Small intestine (tissue), 7 donors: ENCODE data around the gene PRELID3B. TPM values are rescaled to one million over a fixed set of nuclear protein-coding genes. Genes with fewer than 3 reads are reported as not detected.

Experiments
- DNase-seq, 2 donors: peaks; one replicate each; pipeline versions ENCODE4 v3.0.0 to v3.0.0-alpha.2; 2013
- FAIRE-seq: peaks from 2 replicates; lab custom pipeline; 2012; peaks lifted over from hg19 to GRCh38; lab: Jason Lieb, UNC
- H3K27ac ChIP-seq, 3 donors: one replicate each; pipeline ENCODE4 v1.5.1; 2013; ENCODE audit warnings: low read length in 2 of 3, mild to moderate bottlenecking in 2 of 3, control low read depth in 1 of 3, inconsistent platforms in 1 of 3, low read depth in 1 of 3, moderate library complexity in 1 of 3
- H3K27me3 ChIP-seq, 3 donors: one replicate each; pipeline ENCODE4 v1.6.1; 2013; ENCODE audit warnings: low read length in 3 of 3, inconsistent platforms in 1 of 3; ENCODE audit not compliant: control insufficient read depth in 3 of 3, insufficient read depth in 3 of 3
- H3K36me3 ChIP-seq, 3 donors: one replicate each; pipeline ENCODE4 v1.6.1; 2013; ENCODE audit warnings: low read length in 3 of 3, inconsistent platforms in 1 of 3, low read depth in 1 of 3, mild to moderate bottlenecking in 1 of 3, moderate library complexity in 1 of 3; ENCODE audit not compliant: control insufficient read depth in 3 of 3, insufficient read depth in 2 of 3
- H3K4me1 ChIP-seq, 3 donors: one replicate each; pipeline ENCODE4 v1.6.1; 2013; ENCODE audit warnings: low read length in 2 of 3, inconsistent platforms in 1 of 3, low read depth in 1 of 3, mild to moderate bottlenecking in 1 of 3, moderate library complexity in 1 of 3; ENCODE audit not compliant: control insufficient read depth in 3 of 3, insufficient read depth in 2 of 3
- H3K4me3 ChIP-seq, 3 donors: one replicate each; pipeline ENCODE4 v1.5.1; 2013; ENCODE audit warnings: low read length in 3 of 3, control low read depth in 1 of 3, inconsistent platforms in 1 of 3, low read depth in 1 of 3, mild to moderate bottlenecking in 1 of 3, moderate library complexity in 1 of 3
- H3K9me3 ChIP-seq, 2 donors: one replicate each; pipeline ENCODE4 v1.6.1; 2013; ENCODE audit warnings: low read depth in 1 of 2, low read length in 1 of 2; ENCODE audit not compliant: control insufficient read depth in 2 of 2, insufficient read depth in 1 of 2
- WGBS, 3 donors: extraction: QIAGEN DNeasy Blood & Tissue Kit; methylation state at CpG; one replicate each; pipeline ENCODE4 v1.1.7; 2013; 5-methylcytosine and 5-hydroxymethylcytosine counted together
- polyA plus RNA-seq, 4 donors: library from polyadenylated mRNA; stranded (reverse) in 3 of 4; unstranded in 1 of 4; fragments of 200-250 nt in 3 of 4; fragments of 120-200 nt in 1 of 4; gene quantifications; one replicate each; pipeline versions ENCODE4 v1.2.1 to v1.2.3, GENCODE V29; 2013
- donor health status: healthy with polysubstance abuse.
- donor health status: control.
- donor health status: control.
- donor health status: Bipolar disorder and iron deficiency.
- donor health status: healthy.

The PRELID3B gene
- polyA plus RNA-seq, 4 donors: 66.0 to 120 (median 94.3) TPM

GRCh38 chr20:59064214-59064722 is 21.7 kb upstream of the PRELID3B start:
- Histone ChIP-seq H3K27me3 (no peaks in the 10 kb centered on the region), H3K36me3 (no peaks in the 10 kb centered on the region), H3K27ac (no peak overlapping the region), H3K4me1 (no peaks in the 10 kb centered on the region), H3K9me3 (no peaks in the 10 kb centered on the region), H3K4me3 (no peak overlapping the region)
- FAIRE-seq (no peak), DNase-seq (no peak)
- 52 to 65% (median 63%) methylated on average over 4 of the region's 4 CpGs for WGBS, 3 donors

- no peak for FAIRE-seq
- no peak for DNase-seq
- Histone ChIP-seq H3K9me3 (no peaks in the 10 kb centered on the region), H3K27me3 (no peaks in the 10 kb centered on the region), H3K4me3 (no peak overlapping the region), H3K36me3 (no peaks in the 10 kb centered on the region), H3K27ac (no peak overlapping the region), H3K4me1 (no peaks in the 10 kb centered on the region)
- 52 to 56% (median 53%) methylated on average over 22 of the region's 22 CpGs for WGBS, 3 donors
Measured at GRCh38 chr20:59063358-59064213, 21.0 kb upstream of the PRELID3B start.

- no peak for FAIRE-seq
- 70 to 77% (median 77%) methylated on average over 4 of the region's 4 CpGs for WGBS, 3 donors
Measured at GRCh38 chr20:59062081-59062480, 19.5 kb upstream of the PRELID3B start.

GRCh38 chr20:59055302-59055701 is 12.7 kb upstream of the PRELID3B start:
- no peak overlapping the region for H3K27ac ChIP-seq
- H3K4me3 ChIP-seq: no peak overlapping the region
- no peaks in the 10 kb centered on the region for H3K4me1 ChIP-seq
- DNase-seq: peak in 1 of 2 donors; percentile 43
- no peak for FAIRE-seq
- no peaks in the 10 kb centered on the region for H3K27me3 ChIP-seq
- no peaks in the 10 kb centered on the region for H3K9me3 ChIP-seq
- H3K36me3 ChIP-seq: no peaks in the 10 kb centered on the region
- 9 to 41% (median 28%) methylated on average over 7 of the region's 7 CpGs for WGBS, 3 donors

More at GRCh38 chr20:59062081-59062480, 19.5 kb upstream of the PRELID3B start:
- no peak overlapping the region for H3K4me3 ChIP-seq
- H3K9me3 ChIP-seq: no peaks in the 10 kb centered on the region
- H3K27me3 ChIP-seq: no peaks in the 10 kb centered on the region
- H3K4me1 ChIP-seq: no peaks in the 10 kb centered on the region
- H3K36me3 ChIP-seq: no peaks in the 10 kb centered on the region
- no peak for DNase-seq
- H3K27ac ChIP-seq: no peak overlapping the region

- Histone ChIP-seq H3K4me3 (no peak overlapping the region), H3K36me3 (no peaks in the 10 kb centered on the region), H3K27me3 (no peaks in the 10 kb centered on the region), H3K27ac (no peak overlapping the region), H3K4me1 (peaks cover 0 to 15% (median 4%) of the 10 kb centered on the region in 3 donors), H3K9me3 (no peaks in the 10 kb centered on the region)
- FAIRE-seq: no peak
- no peak for DNase-seq
- 76 to 81% (median 78%) methylated on average over 6 of the region's 6 CpGs for WGBS, 3 donors
Measured at GRCh38 chr20:59051666-59052185, 9.1 kb upstream of the PRELID3B start.

- Histone ChIP-seq H3K4me1 (peaks cover 0 to 15% (median 10%) of the 10 kb centered on the region in 3 donors), H3K4me3 (no peak overlapping the region), H3K36me3 (no peaks in the 10 kb centered on the region), H3K27me3 (no peaks in the 10 kb centered on the region), H3K27ac (no peak overlapping the region), H3K9me3 (no peaks in the 10 kb centered on the region)
- FAIRE-seq (no peak), DNase-seq (no peak)
- 58 to 85% (median 78%) methylated on average over 1 of the region's 1 CpG for whole genome bisulfite sequencing, 3 donors
Measured at GRCh38 chr20:59050437-59050836, 7.9 kb upstream of the PRELID3B start.

GRCh38 chr20:59048681-59049030 is 6.1 kb upstream of the PRELID3B start:
- FAIRE-seq (no peak), DNase-seq (no peak)
- Histone ChIP-seq H3K36me3 (no peaks in the 10 kb centered on the region), H3K27me3 (no peaks in the 10 kb centered on the region), H3K4me1 (peaks cover 0 to 15% (median 13%) of the 10 kb centered on the region in 3 donors), H3K27ac (peak overlapping the region in 2 of 3 donors; percentile 72 to 86), H3K4me3 (no peak overlapping the region), H3K9me3 (no peaks in the 10 kb centered on the region)
- WGBS, 3 donors: 74 to 88% (median 79%) methylated on average over 2 of the region's 2 CpGs

GRCh38 chr20:59047938-59048680 is 5.5 kb upstream of the PRELID3B start:
- Histone ChIP-seq H3K27ac (peak overlapping the region; percentile 71 to 86 (median 79)), H3K9me3 (no peaks in the 10 kb centered on the region), H3K4me1 (peaks cover 0 to 17% (median 17%) of the 10 kb centered on the region in 3 donors), H3K27me3 (no peaks in the 10 kb centered on the region), H3K36me3 (no peaks in the 10 kb centered on the region), H3K4me3 (no peak overlapping the region)
- DNase-seq (peak; percentile 93 to 99), FAIRE-seq (no peak)
- 16 to 49% (median 20%) methylated on average over 5 of the region's 5 CpGs for WGBS, 3 donors
